Measurements from ENCODE around the gene NEGR1. TPM values are rescaled to one million over a fixed set of nuclear protein-coding genes. Genes with fewer than 3 reads are reported as not detected.

NEGR1 gene
- total RNA-seq, 2 experiments from 2014 or later = not detected

GRCh38 chr1:71817028-71817427 is 465.3 kb downstream of the NEGR1 start:
- no peak for DNase-seq
- Mint-ChIP-seq H3K4me1 (no peaks in the 10 kb centered on the region), H3K36me3 (no peaks in the 10 kb centered on the region), H3K4me3 (no peak overlapping the region), H3K27me3 (no peaks in the 10 kb centered on the region), H3K9me3 (no peaks in the 10 kb centered on the region), H3K27ac (no peak overlapping the region)

GRCh38 chr1:71809085-71809484 is 473.3 kb downstream of the NEGR1 start:
- Mint-ChIP-seq H3K36me3 (no peaks in the 10 kb centered on the region), H3K27ac (no peak overlapping the region), H3K27me3 (no peaks in the 10 kb centered on the region), H3K4me3 (no peak overlapping the region), H3K4me1 (no peaks in the 10 kb centered on the region), H3K9me3 (no peaks in the 10 kb centered on the region)
- no peak for DNase-seq

- Mint-ChIP-seq H3K27me3 (no peaks in the 10 kb centered on the region), H3K4me3 (no peak overlapping the region), H3K4me1 (no peaks in the 10 kb centered on the region), H3K27ac (no peak overlapping the region), H3K9me3 (no peaks in the 10 kb centered on the region), H3K36me3 (no peaks in the 10 kb centered on the region)
- DNase-seq = no peak
Measured at GRCh38 chr1:71804140-71804539, 478.2 kb downstream of the NEGR1 start.

- no peaks in the 10 kb centered on the region for H3K9me3 Mint-ChIP-seq
- H3K4me3 Mint-ChIP-seq = no peak overlapping the region
- H3K4me1 Mint-ChIP-seq = no peaks in the 10 kb centered on the region
- DNase-seq = no peak
- H3K27me3 Mint-ChIP-seq = no peaks in the 10 kb centered on the region
- no peak overlapping the region for H3K27ac Mint-ChIP-seq
- H3K36me3 Mint-ChIP-seq = no peaks in the 10 kb centered on the region
Measured at GRCh38 chr1:71796006-71796405, 486.3 kb downstream of the NEGR1 start.

- no peak overlapping the region for H3K4me3 Mint-ChIP-seq
- no peaks in the 10 kb centered on the region for H3K4me1 Mint-ChIP-seq
- H3K9me3 Mint-ChIP-seq = no peaks in the 10 kb centered on the region
- H3K27ac Mint-ChIP-seq = no peak overlapping the region
- DNase-seq = no peak
- H3K27me3 Mint-ChIP-seq = no peaks in the 10 kb centered on the region
- H3K36me3 Mint-ChIP-seq = no peaks in the 10 kb centered on the region
Measured at GRCh38 chr1:71792264-71792663, 490.1 kb downstream of the NEGR1 start.

GRCh38 chr1:71788113-71788512 is 494.2 kb downstream of the NEGR1 start:
- Mint-ChIP-seq H3K4me3 (no peak overlapping the region), H3K4me1 (no peaks in the 10 kb centered on the region), H3K9me3 (no peaks in the 10 kb centered on the region), H3K36me3 (no peaks in the 10 kb centered on the region), H3K27me3 (no peaks in the 10 kb centered on the region), H3K27ac (no peak overlapping the region)
- no peak for DNase-seq

- Mint-ChIP-seq H3K27ac (no peak overlapping the region), H3K4me3 (no peak overlapping the region), H3K36me3 (no peaks in the 10 kb centered on the region), H3K9me3 (no peaks in the 10 kb centered on the region), H3K4me1 (no peaks in the 10 kb centered on the region), H3K27me3 (no peaks in the 10 kb centered on the region)
- no peak for DNase-seq
Measured at GRCh38 chr1:71787699-71788098, 494.6 kb downstream of the NEGR1 start.

GRCh38 chr1:71786218-71786617 is 496.1 kb downstream of the NEGR1 start:
- no peaks in the 10 kb centered on the region for H3K9me3 Mint-ChIP-seq
- H3K36me3 Mint-ChIP-seq = no peaks in the 10 kb centered on the region
- no peak overlapping the region for H3K4me3 Mint-ChIP-seq
- H3K27ac Mint-ChIP-seq = no peak overlapping the region
- no peaks in the 10 kb centered on the region for H3K4me1 Mint-ChIP-seq
- H3K27me3 Mint-ChIP-seq = no peaks in the 10 kb centered on the region
- no peak for DNase-seq

- no peak overlapping the region for H3K27ac Mint-ChIP-seq
- no peak overlapping the region for H3K4me3 Mint-ChIP-seq
- H3K9me3 Mint-ChIP-seq = no peaks in the 10 kb centered on the region
- no peaks in the 10 kb centered on the region for H3K36me3 Mint-ChIP-seq
- H3K27me3 Mint-ChIP-seq = no peaks in the 10 kb centered on the region
- peaks cover 4% of the 10 kb centered on the region for H3K4me1 Mint-ChIP-seq
- no peak for DNase-seq
Measured at GRCh38 chr1:71785450-71785849, 496.9 kb downstream of the NEGR1 start.

- H3K9me3 Mint-ChIP-seq = no peaks in the 10 kb centered on the region
- H3K36me3 Mint-ChIP-seq = no peaks in the 10 kb centered on the region
- H3K4me3 Mint-ChIP-seq = no peak overlapping the region
- no peak overlapping the region for H3K27ac Mint-ChIP-seq
- peaks cover 5% of the 10 kb centered on the region for H3K4me1 Mint-ChIP-seq
- no peaks in the 10 kb centered on the region for H3K27me3 Mint-ChIP-seq
- no peak for DNase-seq
Measured at GRCh38 chr1:71785000-71785399, 497.3 kb downstream of the NEGR1 start.

GRCh38 chr1:71784241-71784640 is 498.1 kb downstream of the NEGR1 start:
- H3K9me3 Mint-ChIP-seq = no peaks in the 10 kb centered on the region
- no peak for DNase-seq
- no peak overlapping the region for H3K27ac Mint-ChIP-seq
- peaks cover 5% of the 10 kb centered on the region for H3K4me1 Mint-ChIP-seq
- no peaks in the 10 kb centered on the region for H3K36me3 Mint-ChIP-seq
- H3K4me3 Mint-ChIP-seq = no peak overlapping the region
- no peaks in the 10 kb centered on the region for H3K27me3 Mint-ChIP-seq

GRCh38 chr1:71783071-71783470 is 499.3 kb downstream of the NEGR1 start:
- DNase-seq = no peak
- H3K9me3 Mint-ChIP-seq = no peaks in the 10 kb centered on the region
- H3K4me3 Mint-ChIP-seq = no peak overlapping the region
- H3K27ac Mint-ChIP-seq = no peak overlapping the region
- H3K4me1 Mint-ChIP-seq = peaks cover 5% of the 10 kb centered on the region
- no peaks in the 10 kb centered on the region for H3K27me3 Mint-ChIP-seq
- H3K36me3 Mint-ChIP-seq = no peaks in the 10 kb centered on the region

- H3K9me3 Mint-ChIP-seq = no peaks in the 10 kb centered on the region
- DNase-seq = no peak
- H3K4me1 Mint-ChIP-seq = peaks cover 5% of the 10 kb centered on the region
- H3K27me3 Mint-ChIP-seq = no peaks in the 10 kb centered on the region
- no peak overlapping the region for H3K27ac Mint-ChIP-seq
- H3K36me3 Mint-ChIP-seq = no peaks in the 10 kb centered on the region
- no peak overlapping the region for H3K4me3 Mint-ChIP-seq
Measured at GRCh38 chr1:71781450-71781849, 500.9 kb downstream of the NEGR1 start.

GRCh38 chr1:71780681-71781080 is 501.7 kb downstream of the NEGR1 start:
- Mint-ChIP-seq H3K9me3 (no peaks in the 10 kb centered on the region), H3K27me3 (no peaks in the 10 kb centered on the region), H3K27ac (no peak overlapping the region), H3K36me3 (no peaks in the 10 kb centered on the region), H3K4me3 (no peak overlapping the region), H3K4me1 (peaks cover 5% of the 10 kb centered on the region)
- peak; percentile 7 for DNase-seq

- no peak for DNase-seq
- Mint-ChIP-seq H3K4me3 (no peak overlapping the region), H3K36me3 (no peaks in the 10 kb centered on the region), H3K9me3 (no peaks in the 10 kb centered on the region), H3K4me1 (peaks cover 5% of the 10 kb centered on the region), H3K27ac (no peak overlapping the region), H3K27me3 (no peaks in the 10 kb centered on the region)
Measured at GRCh38 chr1:71778940-71779339, 503.4 kb downstream of the NEGR1 start.

- Mint-ChIP-seq H3K27ac (no peak overlapping the region), H3K4me1 (peaks cover 5% of the 10 kb centered on the region), H3K9me3 (no peaks in the 10 kb centered on the region), H3K27me3 (no peaks in the 10 kb centered on the region), H3K36me3 (no peaks in the 10 kb centered on the region), H3K4me3 (no peak overlapping the region)
- no peak for DNase-seq
Measured at GRCh38 chr1:71777094-71777493, 505.2 kb downstream of the NEGR1 start.

GRCh38 chr1:71774705-71775104 is 507.6 kb downstream of the NEGR1 start:
- Mint-ChIP-seq H3K4me3 (no peak overlapping the region), H3K27me3 (no peaks in the 10 kb centered on the region), H3K4me1 (no peaks in the 10 kb centered on the region), H3K27ac (no peak overlapping the region), H3K9me3 (no peaks in the 10 kb centered on the region), H3K36me3 (no peaks in the 10 kb centered on the region)
- DNase-seq = no peak
